ENCODE measurements around the gene ASH1L. TPM values are rescaled to one million over a fixed set of nuclear protein-coding genes. Genes with fewer than 3 reads are reported as not detected.

ASH1L gene
- total and polyA plus RNA-seq, 9 of the 15 experiments (the other 6 are each of a cell fraction or from before 2014, with no cell fraction given), result 2.0 to 23.3 (median 14.6) TPM

- TF ChIP-seq FOXK2 (conservative IDR thresholded peaks at IDR 0.05 in 1 of 2, IDR thresholded peaks at IDR 0.05 in 1 of 2; ENCODE audit: low read depth in 2 of 2), result peak in 1 of 2 experiments; percentile 19; a peak in 1 of 4 replicates
- no peak for TF ChIP-seq KAT8 (IDR thresholded peaks at IDR 0.05; ENCODE audit: low read depth)
- TF ChIP-seq TRIM24 (IDR thresholded peaks at IDR 0.05), result 0 out of 4 replicates have a peak, but pooled peaks of 1 of the 2 experiments have one; percentile 27
- no peak for TF ChIP-seq KDM2B (CRISPR knock-in tag; IDR thresholded peaks at IDR 0.05)
- no peak for TF ChIP-seq ESRRA (IDR thresholded peaks at IDR 0.05; ENCODE audit: borderline replicate concordance, low read depth)
- TF ChIP-seq TAF7 (tag; IDR thresholded peaks at IDR 0.05), result no peak
- TF ChIP-seq ZFP1 (CRISPR knock-in tag; IDR thresholded peaks at IDR 0.05), result no peak
- TF ChIP-seq, protein P1, sequence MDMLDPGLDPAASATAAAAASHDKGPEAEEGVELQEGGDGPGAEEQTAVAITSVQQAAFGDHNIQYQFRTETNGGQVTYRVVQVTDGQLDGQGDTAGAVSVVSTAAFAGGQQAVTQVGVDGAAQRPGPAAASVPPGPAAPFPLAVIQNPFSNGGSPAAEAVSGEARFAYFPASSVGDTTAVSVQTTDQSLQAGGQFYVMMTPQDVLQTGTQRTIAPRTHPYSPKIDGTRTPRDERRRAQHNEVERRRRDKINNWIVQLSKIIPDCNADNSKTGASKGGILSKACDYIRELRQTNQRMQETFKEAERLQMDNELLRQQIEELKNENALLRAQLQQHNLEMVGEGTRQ (CRISPR knock-in tag; IDR thresholded peaks at IDR 0.05), result peak; percentile 87
- TF ChIP-seq, protein P2, sequence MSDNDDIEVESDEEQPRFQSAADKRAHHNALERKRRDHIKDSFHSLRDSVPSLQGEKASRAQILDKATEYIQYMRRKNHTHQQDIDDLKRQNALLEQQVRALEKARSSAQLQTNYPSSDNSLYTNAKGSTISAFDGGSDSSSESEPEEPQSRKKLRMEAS (CRISPR knock-in tag; IDR thresholded peaks at IDR 0.05), result peak; percentile 92
- no peak for TF ChIP-seq TCF7 (IDR thresholded peaks at IDR 0.05; ENCODE audit: borderline replicate concordance)
- TF ChIP-seq CC2D1A (IDR thresholded peaks at IDR 0.05), result no peak
- TF ChIP-seq, protein P3, sequence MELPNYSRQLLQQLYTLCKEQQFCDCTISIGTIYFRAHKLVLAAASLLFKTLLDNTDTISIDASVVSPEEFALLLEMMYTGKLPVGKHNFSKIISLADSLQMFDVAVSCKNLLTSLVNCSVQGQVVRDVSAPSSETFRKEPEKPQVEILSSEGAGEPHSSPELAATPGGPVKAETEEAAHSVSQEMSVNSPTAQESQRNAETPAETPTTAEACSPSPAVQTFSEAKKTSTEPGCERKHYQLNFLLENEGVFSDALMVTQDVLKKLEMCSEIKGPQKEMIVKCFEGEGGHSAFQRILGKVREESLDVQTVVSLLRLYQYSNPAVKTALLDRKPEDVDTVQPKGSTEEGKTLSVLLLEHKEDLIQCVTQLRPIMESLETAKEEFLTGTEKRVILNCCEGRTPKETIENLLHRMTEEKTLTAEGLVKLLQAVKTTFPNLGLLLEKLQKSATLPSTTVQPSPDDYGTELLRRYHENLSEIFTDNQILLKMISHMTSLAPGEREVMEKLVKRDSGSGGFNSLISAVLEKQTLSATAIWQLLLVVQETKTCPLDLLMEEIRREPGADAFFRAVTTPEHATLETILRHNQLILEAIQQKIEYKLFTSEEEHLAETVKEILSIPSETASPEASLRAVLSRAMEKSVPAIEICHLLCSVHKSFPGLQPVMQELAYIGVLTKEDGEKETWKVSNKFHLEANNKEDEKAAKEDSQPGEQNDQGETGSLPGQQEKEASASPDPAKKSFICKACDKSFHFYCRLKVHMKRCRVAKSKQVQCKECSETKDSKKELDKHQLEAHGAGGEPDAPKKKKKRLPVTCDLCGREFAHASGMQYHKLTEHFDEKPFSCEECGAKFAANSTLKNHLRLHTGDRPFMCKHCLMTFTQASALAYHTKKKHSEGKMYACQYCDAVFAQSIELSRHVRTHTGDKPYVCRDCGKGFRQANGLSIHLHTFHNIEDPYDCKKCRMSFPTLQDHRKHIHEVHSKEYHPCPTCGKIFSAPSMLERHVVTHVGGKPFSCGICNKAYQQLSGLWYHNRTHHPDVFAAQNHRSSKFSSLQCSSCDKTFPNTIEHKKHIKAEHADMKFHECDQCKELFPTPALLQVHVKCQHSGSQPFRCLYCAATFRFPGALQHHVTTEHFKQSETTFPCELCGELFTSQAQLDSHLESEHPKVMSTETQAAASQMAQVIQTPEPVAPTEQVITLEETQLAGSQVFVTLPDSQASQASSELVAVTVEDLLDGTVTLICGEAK (IDR thresholded peaks at IDR 0.05), result no peak; the same call in 1 of the 2 replicates
- TF ChIP-seq, protein P3 (CRISPR knock-in tag; IDR thresholded peaks at IDR 0.05), result no peak
- TF ChIP-seq NELFE (IDR thresholded peaks at IDR 0.05; ENCODE audit: insufficient read depth, insufficient read length), result no peak
- TF ChIP-seq MECOM (CRISPR knock-in tag; IDR thresholded peaks at IDR 0.05), result no peak
- peak; percentile 79 for TF ChIP-seq ELF1 (tag; IDR thresholded peaks at IDR 0.05)
- no peak for TF ChIP-seq CBX2 (IDR thresholded peaks at IDR 0.05; ENCODE audit: insufficient read depth, low read length, poor library complexity, severe bottlenecking)
- TF ChIP-seq GABPB2 (CRISPR knock-in tag; conservative IDR thresholded peaks at IDR 0.05), result no peak
- no peak for TF ChIP-seq ETV6 (IDR thresholded peaks at IDR 0.05; ENCODE audit: borderline replicate concordance in 1 of 2, low read depth in 2 of 2, low read length in 1 of 2)
- 0 out of 2 replicates have a peak, but pooled peaks have one; percentile 59 for TF ChIP-seq ETV6 (CRISPR knock-in tag; IDR thresholded peaks at IDR 0.05; ENCODE audit: borderline replicate concordance)
Measured at GRCh38 chr1:155609515-155610256, 47.1 kb upstream of the ASH1L start, which contains the start of gene MSTO1 (continued).
